GM18520 (cell line): ENCODE data around the gene KIAA1549.
"Not testable (repeated sequence)": the region's sequence is repeated elsewhere in the genome, so short reads cannot be mapped to it uniquely, and the experiment has no call there.

ENCODE experiments used
- ATAC-seq: cut with Tn5 transposase; IDR thresholded peaks from one replicate; pipeline ENCODE4 v1.9.1; 2021; ENCODE audit not compliant: unreplicated experiment

KIAA1549 gene

DNA sequence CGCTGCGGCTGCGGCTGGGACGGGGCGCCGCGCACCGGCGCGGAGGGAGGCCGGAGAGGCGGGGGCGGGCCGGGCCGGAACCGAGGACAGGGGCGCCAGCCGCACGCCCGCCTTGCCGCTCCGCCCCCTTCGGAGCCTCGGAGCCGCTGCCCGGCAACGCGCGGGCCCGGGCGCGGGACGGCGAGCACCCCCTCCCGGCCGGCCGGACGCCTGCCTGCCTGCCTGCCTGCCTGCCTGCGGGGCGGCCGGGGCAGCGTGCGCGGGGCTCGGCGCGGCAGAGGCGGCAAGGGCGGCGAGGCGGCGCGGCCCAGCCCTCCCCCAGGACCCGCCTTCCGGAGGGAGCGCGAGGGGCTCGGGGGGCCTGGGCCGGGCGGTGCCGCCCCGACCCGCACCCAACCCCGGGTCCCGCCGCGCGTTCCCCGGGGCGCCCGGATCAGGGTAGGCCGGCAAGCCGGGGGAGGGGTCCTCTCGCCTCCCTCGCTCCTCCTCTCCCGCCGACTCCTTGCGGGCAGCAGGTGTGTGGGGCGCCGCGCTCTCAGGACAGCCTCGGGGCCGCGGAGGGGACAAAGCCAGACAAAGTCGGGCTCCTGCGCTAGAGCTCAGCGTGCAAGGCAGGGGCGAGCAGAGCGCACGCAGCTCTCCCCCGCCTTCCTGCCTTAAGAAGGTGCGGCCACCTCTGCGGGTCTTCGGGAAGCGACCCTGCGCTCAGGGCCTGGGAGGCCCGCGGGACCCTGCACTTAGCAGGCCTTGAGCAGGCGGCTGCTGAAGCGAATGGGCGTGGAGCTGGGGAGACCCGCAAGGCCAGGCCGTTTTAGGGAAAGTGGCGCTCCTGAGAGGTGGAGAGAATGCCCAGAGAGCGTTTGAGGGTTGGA is at the start of gene KIAA1549:
Gene KIAA1549, minus strand, starts transcription at position 58 of the 872 bp plus-strand sequence. CDS start 120 bp downstream, outside the sequence.
- peak; percentile 66 for ATAC-seq

DNA sequence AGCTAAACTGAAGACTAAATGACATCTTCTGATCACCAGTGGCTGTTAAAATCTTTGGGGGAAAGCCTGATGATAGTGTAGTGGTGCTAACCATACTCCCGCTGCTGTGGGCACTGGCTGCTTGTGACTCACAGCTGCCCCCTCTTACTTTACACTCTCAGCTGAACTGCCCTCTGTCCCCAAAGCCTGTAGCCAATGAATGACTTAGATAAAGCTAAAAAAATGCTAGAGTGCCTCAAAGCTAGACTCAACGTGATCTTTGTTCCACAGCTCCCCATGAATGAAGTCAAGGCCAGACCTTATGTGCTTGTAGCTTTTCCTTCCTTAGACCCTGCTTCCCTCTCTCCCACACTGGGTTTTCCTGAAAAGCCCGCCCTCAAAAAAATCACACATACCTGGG is 48.2 kb upstream of the KIAA1549 start:
- ATAC-seq = no peak

DNA sequence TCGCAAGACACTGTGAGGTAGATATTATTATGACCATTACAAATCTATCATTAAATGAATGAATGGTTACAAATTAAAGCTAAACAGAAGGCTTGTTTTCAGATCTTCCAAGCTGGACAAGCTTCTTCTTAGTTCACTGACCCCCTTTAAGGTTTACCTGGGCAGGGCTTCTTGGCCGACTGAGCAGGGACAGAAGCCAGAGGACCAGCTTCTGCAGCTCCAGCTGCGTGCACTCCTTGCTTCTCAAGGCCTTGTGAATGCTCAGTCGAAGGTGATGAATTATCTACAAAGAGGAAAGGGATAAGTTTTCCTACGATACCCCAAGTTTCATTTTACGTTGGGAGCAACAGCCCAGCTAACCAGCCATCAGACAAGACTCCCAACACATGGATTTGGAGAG is 45.4 kb upstream of the KIAA1549 start:
- no peak for ATAC-seq

DNA sequence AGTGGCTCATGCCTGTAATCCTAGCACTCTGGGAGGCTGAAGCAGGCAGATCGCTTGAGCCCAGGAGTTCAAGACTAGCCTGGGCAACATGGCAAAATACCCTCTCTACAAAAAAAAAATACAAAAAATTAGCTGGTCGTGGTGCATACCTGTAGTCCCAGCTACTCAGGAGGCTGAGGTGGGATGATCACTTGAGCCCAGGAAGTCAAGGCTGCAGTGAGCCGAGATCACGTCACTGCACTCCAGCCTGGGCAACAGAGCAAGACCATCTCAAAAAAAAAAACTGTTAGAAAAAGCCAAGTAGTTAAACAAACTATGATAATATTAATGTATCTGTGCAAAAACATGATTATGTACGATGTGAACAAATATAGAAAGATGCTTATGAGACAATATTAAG is 44.7 kb upstream of the KIAA1549 start:
- not testable (repeated sequence) for ATAC-seq

DNA sequence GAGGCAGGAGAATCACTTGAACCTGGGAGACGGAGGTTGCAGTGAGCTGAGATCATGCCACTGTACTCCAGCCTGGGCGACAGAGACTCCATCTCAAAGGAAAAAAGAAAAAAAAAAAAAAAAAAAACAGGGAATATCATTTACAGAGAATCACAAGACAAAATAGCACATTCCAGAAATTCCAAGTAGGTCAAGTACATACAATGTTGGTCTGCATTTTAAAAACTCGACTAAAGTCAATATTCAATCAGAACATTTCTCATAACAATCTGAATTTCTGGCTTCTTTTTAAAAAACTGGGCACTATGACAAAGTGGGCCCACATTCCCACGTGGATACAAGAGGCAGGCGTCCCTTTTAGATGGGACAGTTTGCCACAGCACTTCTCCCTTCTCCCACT is 41.9 kb upstream of the KIAA1549 start:
- ATAC-seq = no peak

DNA sequence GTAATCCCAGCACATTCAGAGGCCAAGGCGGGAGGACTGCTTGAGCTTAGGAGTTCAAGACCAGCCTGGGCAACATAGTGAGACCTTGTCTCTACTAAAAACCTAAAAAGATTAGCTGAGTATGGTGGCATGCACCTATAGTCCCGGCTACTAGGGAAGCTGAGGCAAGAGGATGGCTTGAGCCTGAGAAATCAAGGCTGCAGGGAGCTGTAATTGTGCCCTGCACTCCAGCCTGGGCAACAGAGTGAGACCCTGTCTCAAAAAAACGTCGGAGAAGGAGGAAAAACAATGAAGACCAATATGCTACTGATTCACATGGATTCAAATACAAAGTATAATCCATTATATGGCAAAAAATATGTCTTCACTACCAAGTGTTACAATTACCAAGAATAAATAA is 41.1 kb upstream of the KIAA1549 start:
- no peak for ATAC-seq

DNA sequence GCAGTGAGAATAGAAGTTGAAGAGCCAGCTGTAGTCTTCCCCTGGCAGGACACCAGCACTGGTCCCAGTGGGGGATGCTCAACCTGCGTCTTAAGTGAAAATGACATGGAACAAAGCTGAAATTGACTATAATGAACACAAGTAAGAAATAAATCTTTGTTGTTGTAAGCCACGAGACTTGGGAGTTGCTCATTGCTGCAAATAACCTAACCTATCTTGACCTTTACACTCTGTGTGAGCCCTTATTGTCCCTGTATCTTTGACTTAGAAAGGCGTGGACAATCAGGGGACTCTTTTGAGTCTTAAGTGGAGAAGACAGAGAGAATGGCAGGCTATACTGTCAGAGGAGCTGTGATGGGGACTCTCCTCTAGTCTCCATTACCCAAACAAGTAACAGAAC is 37.7 kb upstream of the KIAA1549 start:
- ATAC-seq = no peak

DNA sequence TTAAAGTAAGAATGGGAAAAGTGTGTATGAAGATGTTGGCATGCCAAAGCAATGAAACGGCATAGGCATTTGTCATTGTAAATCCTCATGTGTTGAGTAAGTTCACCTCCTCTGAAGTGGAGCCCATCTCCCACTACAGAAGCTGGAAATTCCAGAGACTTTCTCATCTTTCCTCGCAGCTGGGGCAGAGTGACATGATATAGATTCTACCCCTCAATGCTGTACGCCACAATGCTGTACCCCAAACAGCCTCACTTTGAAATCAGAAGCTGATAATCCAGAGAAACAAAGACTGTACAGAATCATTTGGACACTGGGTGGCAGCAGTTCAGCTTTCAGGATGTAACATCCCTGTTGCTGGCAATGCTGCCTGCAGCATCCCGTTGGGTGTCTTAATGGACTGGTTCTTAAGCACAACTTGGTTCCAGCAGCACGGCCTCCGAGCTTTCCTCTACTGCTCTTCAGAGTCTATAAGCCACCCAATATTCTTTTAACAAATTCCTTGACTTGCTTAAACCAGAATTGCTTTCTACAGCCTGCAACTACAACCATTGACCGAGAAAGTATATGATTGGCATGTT is 35.8 kb upstream of the KIAA1549 start:
- ATAC-seq = no peak

DNA sequence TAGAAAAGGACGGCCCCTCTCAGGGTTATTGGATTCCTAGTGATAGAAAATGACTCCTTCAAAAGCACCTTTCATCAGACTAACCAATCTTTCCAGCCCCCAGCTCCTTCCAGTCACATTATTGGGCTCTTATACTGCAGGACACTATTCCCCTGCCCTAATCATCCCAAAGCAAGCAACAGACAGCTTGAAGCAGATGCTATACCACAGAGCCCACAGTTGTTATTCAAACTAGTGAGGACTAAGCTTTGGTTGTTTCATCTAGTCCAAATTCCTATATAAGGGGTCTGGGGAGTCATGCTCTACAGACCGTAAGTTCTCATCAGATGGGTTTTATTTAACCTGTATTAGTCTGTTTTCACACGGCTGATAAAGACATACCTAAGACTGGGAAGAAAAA is 30.2 kb upstream of the KIAA1549 start:
- no peak for ATAC-seq

DNA sequence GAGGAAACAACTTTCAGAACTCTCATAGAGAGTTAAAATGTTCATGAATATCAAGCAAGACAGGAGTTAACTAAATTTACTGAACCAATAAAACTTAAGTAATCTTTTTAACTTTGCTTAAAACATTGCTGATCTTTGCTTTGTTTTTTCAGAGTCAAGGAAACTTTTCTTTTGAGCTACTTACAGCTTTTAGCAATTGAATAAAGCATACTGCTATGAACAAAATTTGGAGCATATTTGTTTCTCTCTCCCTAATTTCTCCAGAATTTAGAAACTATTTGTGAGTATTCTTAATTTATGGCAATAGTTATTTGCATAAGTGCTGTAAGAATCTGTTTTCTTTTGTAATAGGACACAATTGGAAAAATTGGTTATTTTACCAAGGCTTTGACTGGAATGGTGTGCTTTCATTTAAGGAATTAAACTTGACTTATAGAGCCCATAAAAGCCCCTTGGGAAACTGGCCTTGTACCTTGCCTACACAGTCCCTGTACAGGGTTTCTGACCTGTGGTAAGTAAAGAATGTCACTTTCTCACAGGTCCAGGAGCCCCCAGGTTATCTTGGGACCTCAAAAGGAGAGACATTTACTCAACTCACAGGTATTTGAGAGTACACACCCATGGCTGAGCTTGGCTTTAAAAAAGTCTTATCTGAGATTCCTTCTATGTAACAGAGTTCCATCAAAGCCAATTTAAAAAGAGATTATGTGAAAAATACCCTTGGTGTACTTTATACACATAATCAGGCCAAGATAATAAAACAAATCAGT is 23.3 kb upstream of the KIAA1549 start:
- ATAC-seq = no peak

DNA sequence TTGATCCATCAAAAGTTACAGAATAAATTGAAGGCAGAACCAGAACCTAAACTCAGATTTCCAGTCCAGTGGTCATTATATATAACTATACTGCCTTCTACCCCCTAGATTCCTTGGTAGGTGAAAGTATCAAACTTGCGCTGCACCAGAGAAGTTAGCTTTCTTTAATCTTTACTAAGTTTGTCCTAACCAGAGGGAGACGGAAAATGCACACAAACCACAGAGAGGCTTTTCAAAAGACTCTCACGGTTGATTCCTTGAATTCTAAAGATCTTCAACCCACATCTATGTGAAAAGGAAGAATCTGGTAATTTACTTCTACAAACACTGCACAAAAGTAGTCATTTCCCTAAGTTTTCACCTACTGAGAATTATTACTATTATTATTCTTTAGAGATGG is 18.2 kb upstream of the KIAA1549 start:
- ATAC-seq = no peak

DNA sequence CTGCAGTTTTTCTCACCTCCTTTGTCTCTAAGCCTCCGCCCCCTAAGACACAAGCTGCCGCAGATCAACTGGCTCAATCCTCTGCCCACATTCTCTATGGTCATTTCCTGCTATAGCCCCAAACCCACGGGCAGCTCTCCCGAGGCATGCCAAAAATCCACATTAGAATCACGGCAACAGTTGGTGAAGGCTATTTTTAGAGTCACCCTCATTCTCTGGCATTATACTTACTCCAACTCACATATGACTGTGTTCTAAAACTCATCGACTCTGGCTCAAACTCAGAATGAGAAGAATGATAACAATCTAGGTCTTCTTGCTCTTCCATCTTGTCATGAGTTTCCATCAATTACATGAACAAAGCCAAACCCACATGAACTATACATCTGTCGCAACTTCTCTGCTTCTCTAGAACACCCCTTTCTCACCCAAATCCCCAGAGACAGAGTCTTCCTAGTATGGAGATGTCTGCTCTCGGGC is 10.9 kb upstream of the KIAA1549 start:
- no peak for ATAC-seq

DNA sequence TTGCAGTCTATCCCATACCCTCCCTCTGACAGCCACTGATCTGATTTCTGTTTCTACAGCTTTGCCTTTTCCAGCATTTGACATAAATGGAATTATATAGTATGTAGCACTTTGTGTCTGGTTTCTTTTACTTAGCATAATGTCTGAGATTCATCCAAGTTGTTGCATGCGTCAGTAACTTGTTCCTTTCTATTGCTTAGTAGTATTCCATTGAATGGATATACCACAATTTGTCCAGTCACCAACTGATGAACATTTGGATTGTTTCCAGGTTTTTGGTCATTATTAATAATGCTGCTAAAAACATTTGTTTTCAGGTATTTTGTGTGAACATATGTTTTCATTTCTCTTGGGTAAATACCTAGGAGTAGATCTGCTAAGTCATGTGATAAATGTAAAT is 6.5 kb upstream of the KIAA1549 start:
- no peak for ATAC-seq

DNA sequence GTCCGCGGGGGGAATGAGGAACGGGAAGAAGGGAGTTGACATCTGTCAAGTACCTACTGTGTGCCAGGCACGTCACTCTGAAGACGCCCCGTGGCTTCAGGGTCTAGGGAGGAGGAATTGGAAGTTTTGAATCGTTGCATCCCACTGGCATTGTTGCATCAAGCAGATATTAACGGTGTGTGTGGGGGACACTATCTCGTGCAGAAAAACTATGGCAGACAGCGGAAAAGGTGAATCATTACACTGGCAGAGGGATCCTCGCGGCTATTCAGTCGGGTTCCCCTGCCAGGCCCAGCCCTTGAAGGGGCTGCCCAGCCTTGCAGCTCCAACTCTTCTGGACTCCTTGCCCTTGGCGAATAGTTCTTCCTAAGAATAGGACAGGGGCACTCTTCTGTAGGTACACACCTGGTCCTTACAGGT is 1.0 kb upstream of the KIAA1549 start:
- no peak for ATAC-seq

DNA sequence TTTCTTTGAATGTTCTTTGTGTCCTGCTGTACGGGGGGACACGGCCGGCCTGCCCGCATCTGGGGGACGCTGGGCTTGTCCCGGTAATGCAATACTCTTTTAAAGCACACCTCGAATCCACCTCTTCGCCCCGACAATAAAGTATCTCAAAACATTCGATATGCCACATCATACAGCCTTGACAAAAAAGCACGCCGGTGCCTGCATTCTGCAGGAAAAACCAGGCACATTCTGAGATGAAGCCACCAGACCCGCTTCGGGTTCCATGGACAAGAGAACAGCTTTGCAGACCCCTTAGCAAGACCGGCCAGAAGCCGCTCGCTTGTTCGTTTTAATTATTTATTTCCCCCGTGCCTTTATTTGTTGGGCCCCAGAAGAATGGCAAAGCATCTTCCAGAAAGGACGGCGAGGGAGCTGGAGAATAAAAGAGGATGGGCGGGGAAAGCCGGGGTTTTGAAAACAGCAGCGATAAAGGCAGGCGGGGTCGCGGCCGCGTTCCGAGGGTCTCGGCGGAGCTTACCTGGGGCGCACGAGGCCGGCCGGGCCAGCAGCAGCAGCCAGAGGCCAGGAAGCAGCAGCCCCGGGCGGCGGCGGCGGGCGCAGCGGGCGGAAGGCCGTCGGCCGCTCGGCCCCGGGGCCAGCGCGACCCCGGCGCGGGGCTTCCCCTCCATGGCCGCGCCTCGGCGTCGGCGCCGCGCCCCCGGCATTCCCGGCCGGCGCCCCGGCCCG is 462 bp downstream of the KIAA1549 start:
- peak; percentile 31 for ATAC-seq

DNA sequence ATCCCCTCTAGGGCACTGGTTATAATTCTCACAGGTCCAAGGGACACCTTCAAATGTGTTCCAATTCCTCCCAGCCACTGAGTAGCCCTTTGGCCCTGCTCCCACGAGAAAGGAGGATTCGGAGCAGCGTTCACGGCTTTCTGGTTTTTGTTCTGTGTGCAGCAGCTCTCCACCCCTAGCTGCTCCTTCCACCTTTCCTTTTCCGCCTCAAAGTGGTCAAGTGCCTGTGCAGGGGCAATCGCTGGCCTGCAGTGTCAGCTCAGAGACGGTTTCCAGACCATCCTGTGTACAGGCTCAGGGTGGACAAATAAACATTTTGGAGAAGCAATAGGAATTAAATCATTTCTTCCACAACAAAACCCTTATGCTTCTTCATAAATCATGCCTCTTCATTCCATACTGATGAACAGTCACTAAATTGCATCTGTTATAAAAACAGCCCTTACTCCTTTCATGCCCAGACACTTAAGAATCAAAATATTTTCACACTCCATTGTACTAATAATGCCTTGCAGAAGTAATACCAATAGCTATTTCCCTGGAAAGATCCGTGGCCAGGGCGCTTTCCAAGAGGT is 1.1 kb downstream of the KIAA1549 start:
- no peak for ATAC-seq

DNA sequence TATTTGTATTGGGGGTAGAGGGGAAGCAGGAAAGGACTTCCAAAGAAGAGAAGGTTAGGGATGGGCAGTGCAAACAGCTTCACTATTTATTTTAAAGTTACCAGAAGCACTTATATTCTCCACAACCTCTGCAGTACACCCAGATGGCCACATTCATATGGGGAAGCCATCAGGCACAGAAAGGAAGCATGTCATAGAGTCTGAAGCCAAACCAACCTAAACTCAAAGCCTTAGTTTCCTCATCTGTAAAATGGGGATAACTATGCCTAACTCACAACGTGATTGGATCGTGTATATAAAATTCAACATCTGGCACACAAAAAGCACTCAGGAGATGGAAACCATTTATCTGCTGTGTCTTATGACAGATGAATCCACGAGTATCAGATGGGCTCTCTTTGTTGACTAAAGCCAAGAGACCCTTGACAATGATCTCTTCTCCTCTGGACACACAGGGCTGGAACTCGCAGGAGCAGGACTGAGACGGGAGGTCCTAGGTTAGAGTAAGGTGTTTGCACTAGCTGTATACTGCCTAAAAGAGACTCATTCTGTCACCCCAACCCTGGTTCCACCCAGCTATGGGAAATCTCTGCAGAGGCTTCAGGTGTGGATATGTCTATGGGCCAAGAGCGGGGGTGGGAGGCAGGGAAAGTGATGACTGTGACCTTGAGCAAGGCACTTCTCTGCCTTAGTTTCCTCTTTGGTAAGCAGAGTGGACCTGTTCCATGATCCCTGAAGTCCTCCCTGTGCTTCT is 1.8 kb downstream of the KIAA1549 start:
- ATAC-seq = no peak

DNA sequence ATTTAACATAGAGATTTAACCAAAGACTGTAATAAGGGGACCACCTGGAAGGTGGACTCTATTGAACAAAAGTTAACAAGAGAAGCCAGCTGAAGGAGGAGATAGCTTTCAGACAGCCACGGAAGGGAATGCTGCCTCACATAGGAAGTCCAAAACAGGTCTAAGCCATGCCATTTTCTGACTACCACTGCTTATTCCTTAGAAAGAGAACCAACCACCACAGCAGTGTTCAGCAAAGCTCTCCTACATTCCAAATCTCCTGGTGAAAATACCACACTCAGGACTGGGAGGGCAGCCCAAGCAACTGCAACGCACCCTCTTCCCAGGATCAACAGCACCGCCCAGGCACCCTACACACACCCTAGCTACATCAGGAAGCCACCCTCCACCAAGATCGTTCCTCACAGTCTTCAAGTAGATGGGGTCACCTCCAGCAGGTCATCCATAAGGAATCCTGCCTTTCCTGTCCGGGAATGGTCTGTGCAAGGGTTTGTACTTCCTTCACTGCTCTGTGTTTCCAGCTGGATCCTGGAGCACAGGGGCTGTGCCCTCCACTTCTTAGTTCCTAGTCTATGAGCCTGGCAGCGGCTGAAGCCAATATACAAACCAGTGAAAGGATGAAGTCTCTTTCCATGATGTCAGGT is 2.5 kb downstream of the KIAA1549 start:
- ATAC-seq = no peak

DNA sequence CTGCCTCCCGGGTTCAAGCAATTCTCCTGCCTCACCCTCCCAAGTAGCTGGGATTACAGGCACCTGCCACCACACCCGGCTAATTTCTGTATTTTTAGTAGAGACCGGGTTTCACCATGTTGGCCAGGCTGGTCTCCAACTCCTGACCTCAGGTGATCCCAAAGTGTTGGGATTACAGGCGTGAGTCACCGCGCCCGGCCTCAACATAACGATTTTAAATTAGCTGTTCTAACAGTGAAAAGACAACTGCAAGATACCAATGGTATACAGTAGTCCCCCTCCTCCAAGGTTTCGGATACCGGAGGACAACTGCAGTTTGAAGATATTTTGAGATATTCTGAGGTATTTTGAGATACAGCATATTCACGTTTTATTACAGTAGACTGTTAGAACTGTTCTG is 5.0 kb downstream of the KIAA1549 start:
- not testable (repeated sequence) for ATAC-seq
